HG03066 (cell line): Measurements from ENCODE around the gene SLC17A2.

Experiments used
- ATAC-seq: cut with Tn5 transposase; IDR thresholded peaks from one replicate; pipeline ENCODE4 v1.9.1; 2021; ENCODE audit warnings: low read depth; ENCODE audit not compliant: unreplicated experiment

The SLC17A2 gene

DNA sequence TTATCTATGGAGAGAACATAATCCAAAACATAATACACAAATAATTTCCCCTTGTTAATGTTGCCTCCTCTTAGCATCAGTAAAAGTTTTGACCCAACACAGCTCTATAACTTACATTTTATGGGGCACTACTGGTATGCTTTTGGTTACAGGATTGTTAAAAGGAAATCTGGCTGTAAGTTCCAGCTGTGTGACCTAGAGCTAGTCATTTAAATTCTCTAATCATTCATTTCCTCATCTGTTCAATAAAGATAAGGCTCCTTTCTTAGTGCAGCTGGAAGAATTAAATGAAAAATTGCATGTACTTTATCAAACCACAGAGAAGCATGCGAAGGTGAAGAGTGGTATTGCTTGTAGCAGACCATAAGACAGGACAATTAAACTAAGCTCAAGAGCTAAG, 4.6 kb downstream of the SLC17A2 start:
- ATAC-seq, result no peak

DNA sequence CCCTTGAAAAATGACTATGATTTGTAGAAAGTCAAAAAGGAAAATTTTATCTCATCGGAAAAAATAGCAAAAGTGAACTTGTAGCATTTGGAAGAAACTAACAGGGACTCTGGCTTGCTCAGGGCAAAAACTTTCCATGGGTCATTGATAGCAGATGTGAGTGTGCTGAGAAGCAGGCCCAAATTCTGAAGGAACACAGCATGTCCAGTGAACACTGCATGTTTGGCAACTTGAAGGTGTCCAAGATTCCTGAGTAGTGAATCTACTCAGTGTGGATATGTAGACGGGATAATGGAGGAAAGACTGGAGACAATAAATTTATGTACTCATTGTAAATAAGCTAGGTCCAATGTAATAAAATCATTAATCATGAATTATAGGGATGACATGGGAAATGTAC, 8.2 kb downstream of the SLC17A2 start:
- ATAC-seq, result no peak

DNA sequence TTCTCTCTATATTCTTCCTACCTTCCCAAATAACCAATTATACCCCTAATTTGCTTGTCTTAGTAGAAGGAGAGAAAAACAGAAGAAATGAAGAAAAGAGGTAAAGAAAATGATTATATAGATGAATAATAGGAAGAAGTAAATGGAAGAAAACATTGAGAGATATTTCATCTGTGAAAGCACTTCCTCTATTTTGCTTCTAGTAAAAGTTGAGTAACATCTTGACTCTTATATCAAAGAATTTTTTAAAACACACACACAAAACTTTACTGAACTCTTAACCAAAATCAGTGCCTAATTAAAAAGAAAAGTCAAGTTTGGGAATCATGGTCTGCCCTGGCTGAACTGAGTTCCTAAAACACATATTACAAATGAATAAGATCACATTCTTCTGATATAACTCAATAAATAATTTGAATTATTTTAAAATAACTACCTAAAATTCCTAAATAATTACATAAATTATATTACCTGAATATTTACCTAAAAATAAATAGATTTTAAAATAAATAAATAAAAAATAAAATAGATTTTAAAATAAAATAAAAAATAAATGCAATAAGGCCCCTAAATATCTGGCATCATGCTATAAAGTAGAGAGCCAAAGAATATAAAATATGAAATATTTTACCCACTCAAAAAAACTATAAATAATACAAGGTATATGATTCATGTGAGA, 8.8 kb downstream of the SLC17A2 start:
- ATAC-seq, result no peak

- ATAC-seq, result no peak
Observed at GRCh38 chr6:25919657-25920056, 10.8 kb downstream of the SLC17A2 start.

DNA sequence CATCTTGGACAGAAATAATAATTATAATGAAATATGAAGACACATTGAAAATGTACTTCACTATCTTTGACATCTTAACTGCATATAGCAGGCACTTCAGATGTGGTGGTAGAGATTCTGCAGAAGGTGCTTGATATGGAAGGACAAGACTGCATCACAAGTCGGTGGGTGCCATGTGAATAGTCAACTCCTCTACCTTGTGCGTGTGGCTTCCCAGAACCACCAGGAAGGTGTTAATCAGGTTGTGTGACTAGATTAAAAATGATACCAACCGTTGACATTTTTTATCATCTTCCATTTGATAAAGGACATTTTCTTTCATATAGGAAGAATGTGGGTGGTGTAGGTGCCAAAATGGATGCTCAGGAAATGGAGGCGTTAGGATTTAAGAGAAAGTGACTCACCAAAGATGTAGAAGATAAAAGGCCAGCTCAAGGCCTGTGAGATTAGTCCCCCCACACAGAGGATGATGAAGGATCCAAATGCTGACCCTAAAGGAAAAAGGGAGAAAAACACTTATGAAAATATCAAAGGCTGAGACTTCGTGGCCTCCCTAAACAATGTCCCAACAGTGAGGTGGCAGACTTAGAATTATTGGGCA, 12.3 kb downstream of the SLC17A2 start:
- no peak for ATAC-seq

- no peak for ATAC-seq
Observed at GRCh38 chr6:25916789-25917490, 13.6 kb downstream of the SLC17A2 start.

GRCh38 chr6:25916330-25916729, 14.2 kb downstream of the SLC17A2 start:
- ATAC-seq, result no peak

DNA sequence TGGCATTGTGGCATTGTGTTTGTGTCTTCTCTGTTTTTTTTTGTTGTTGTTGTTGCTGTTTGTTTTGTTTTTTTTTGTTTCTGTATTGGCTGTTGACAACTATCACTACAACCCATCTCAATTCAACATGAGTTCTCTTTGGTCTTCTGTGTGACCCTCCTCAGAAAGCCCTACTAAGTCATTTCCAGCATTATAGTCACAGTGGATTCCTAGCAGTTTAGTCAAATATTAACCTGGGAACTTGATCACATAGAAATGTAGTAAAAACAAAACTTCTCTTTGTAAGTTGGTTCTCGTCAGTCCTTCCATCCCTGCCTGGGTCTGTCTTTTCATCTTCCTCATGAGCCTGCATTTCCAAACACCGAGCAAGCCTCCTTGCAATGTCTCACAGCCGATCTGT, 16.8 kb downstream of the SLC17A2 start:
- ATAC-seq, result no peak

DNA sequence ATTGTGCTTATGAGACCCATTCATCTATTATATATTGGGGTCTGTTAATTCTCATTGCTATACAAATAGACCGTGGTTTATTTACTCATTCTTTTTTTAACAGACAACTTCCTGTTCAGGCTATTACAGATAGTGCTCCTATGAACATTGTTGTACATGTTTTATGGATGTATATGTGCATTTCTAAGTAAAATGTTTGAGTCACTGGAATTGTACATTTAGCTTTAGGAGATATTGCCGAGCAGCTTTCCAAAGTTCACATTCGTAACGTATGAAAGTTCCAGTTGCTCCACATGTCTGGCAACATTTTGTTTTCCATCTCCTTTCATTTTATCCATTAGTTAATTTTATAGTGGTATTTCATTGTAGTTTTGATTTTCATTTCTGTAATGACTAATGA, 19.1 kb downstream of the SLC17A2 start:
- ATAC-seq, result no peak

DNA sequence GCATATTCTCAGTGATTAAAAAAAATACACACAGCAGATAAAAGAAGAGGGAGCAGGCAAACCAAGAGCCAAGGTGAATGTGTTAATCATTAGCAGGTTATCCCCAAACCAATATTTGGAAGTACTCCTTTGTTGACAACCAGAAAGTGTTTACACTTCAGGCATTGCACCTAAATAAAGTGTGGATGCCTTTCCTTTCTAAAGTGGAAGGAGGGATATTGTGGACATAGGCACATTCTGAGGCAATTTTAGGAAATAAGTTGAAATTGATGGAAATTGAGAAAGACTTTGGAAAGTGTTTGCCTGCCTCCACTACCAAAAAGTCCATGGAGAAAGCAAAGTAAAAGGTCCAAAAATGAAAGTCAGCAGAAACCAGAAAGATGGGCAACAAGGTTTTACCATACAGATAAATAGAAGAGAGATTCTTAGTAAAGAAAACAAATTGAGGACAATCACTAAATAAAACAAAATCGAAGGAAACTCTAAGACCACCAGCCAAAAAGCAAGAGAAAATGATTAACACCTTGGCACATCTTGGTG, 22.9 kb downstream of the SLC17A2 start:
- ATAC-seq, result no peak

DNA sequence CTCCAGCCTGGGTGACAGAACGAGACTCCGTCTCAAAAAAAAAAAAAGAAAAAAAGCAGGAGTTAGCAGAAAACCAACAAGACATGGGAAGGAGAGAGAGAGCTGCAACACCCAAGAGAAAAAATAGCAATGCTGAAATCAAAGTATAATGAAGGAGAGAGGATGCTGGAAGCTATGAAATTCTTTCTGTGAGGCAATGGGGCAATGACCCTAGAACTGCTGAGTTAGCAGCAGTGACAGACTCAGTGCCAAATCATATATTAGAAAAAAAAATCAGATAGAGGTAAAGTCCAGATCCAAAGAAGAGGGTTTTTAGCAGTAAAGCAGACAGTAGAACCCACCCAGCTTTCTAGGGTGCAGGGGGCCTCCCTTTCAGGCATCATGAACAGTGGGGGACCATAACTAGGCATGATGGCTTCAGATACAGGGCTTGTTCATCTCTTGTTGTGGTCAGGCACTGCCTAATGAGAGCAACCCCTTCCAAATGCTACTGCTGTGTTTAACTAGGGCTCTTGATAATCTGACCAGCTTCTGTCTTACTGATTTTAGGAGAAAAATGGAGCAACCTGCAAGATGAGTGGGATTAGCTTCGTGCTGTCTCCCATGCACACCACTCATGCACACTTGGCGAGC, 26.9 kb downstream of the SLC17A2 start:
- no peak for ATAC-seq

- no peak for ATAC-seq
Observed at GRCh38 chr6:25902071-25902470, 28.4 kb downstream of the SLC17A2 start.

GRCh38 chr6:25900843-25901242, 29.6 kb downstream of the SLC17A2 start:
- no peak for ATAC-seq

DNA sequence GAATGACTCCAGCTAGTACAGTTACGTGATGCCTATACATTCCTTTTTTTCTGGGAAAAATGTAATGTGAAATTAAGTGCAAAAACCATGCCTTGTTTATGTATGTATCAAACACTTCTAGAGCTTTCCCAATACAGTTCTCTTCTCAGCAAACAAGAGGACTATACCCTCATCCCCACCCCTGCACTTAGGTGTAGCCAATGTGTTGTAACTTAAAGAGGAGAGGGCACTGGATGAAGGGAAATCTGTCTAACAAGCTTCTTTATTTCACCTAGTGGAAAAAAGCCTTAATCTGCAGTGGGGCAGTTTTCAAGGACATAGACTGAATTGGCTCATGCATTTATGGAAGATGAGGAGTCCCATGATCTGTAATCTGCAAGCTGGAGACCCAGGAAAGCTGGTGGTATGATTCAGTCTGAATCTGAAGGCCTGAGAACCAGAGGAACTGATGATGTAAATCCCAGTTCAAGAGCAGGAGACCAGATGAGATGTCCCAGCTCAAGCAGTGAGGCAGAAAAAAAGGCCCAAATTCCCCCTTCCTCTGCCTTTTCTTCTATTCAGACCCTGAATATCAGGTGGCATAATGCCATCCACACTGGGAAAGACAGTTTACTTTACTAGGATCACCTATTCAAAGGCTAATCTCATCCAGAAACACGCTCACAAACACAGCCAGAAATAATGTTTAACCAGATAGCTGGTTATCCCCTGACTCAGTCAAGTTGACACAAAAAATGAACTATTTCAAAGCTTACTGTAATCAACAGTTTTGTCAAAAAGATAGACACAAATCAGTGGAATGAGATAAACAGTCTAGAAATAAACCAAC, 30.7 kb downstream of the SLC17A2 start:
- no peak for ATAC-seq

DNA sequence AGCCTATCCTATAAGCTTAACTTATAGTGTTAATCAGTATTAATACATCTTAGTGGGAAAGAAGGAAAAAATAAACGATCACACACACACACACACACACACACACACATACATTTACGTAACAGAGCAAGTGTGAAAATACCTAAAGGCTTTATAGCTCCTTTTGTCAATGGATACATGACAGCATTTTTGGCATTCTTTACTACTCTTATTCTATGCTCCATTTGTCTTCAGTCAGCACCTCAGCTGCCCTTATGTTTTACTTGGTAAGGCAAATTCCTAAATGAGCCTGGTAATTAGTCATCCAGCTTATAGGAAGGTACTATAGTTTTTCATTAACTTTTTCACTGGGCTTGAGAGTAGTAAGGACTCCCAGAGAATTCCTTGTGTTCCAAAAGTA, 31.4 kb downstream of the SLC17A2 start:
- ATAC-seq, result no peak

- no peak for ATAC-seq
Observed at GRCh38 chr6:25898289-25898977, 32.1 kb downstream of the SLC17A2 start.

DNA sequence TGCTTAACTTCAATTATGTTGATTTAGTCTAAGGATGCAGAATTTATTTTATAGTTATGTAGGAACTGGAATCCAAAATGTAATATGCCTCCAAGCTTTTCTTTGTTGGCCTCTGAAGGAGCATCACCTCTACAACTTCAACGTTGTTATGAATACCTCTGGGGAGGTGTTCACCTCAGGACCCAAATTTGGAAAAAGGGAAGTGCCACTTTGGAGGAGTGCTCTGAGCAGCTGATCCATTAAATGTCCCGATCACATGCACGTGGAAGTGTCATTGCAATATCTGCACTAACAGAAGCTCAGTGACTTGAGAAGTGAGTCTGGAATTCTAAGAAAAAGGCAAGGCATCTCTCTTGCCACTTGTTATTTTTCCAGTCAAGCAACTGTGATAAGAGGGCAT, 34.2 kb downstream of the SLC17A2 start:
- no peak for ATAC-seq

DNA sequence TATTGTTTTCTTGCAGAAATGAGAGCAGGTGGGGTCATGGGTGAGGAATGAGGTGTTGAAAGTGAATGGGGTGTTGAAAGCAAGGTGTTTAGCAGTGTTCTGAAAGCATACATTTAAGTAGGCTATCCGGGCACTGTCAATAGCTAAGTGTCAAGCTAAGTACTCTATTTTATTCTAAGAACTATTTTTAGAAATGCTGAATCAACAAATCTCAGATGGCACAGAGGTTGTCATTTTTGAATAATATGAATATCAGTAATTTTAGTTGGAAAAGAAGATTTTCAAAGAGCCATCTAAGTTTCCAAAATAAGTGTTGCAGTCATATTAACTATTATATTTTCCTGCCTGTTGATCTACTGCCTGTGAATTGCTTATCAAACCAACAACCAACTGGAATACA, 34.7 kb downstream of the SLC17A2 start:
- no peak for ATAC-seq

DNA sequence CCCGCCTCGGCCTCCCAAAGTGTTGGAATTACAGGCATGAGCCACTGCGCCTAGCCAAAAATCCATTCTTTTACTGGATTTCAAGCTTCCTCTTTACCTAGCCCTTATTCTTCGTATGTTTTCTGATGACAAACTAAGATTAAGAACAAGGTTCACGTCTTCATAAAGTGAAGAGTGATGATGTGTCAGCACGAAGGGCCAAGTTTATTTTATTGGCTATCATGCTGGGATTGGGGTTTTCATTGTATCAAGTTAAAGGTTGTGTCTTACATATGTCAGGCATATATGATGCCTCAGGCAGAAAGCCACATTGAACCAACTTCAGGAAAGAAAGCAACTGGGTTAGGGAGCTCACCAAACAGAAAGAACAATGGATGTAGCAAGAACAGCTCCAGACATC, 36.7 kb downstream of the SLC17A2 start:
- ATAC-seq, result no peak

DNA sequence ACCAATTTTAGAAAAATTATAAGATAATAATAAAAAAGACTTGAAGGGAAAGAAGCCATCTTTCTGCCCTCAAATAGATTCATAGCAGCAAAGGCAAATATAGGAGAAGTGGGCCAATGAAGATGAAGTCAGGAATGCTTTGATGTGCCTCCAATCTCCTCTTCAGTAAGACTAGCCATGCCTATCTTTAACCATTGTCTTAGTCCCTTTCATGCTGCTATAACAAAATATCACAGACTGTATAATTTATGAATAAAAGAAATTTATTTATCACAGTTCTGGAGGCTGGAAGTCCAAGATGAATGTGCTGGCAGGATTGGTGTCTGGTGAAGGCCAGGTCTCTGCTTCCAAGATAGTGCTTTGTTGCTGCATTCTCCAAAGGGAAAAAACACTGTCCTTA, 37.6 kb downstream of the SLC17A2 start:
- ATAC-seq, result no peak
